ENCODE results near the gene MYOM1. TPM values are rescaled to one million over a fixed set of nuclear protein-coding genes. Genes with fewer than 3 reads are reported as not detected.

MYOM1 gene
- total RNA-seq, 1 donor from 2014 or later: 2.4 TPM

- Mint-ChIP-seq H3K4me1 (ENCODE audit: low read depth) (no peaks in the 10 kb centered on the region), H3K27me3 (ENCODE audit: low read depth) (peaks cover 3% of the 10 kb centered on the region), H3K36me3 (ENCODE audit: low read depth) (no peaks in the 10 kb centered on the region), H3K4me3 (ENCODE audit: low read depth) (no peak overlapping the region), H3K27ac (no peak overlapping the region), H3K9me3 (no peaks in the 10 kb centered on the region)
- DNase-seq (ENCODE audit: low spot score): no peak
- intact Hi-C loops (cut with micrococcal nuclease): no loop called here
Observed at GRCh38 chr18:3103576-3103975, 116.2 kb downstream of the MYOM1 start.

GRCh38 chr18:3102983-3103382, 116.8 kb downstream of the MYOM1 start:
- no peak overlapping the region for H3K27ac Mint-ChIP-seq
- H3K4me3 Mint-ChIP-seq (ENCODE audit: low read depth): no peak overlapping the region
- no peak for DNase-seq (ENCODE audit: low spot score)
- H3K27me3 Mint-ChIP-seq (ENCODE audit: low read depth): peaks cover 3% of the 10 kb centered on the region
- H3K4me1 Mint-ChIP-seq (ENCODE audit: low read depth): peaks cover under 1% of the 10 kb centered on the region
- no peaks in the 10 kb centered on the region for H3K9me3 Mint-ChIP-seq
- no peaks in the 10 kb centered on the region for H3K36me3 Mint-ChIP-seq (ENCODE audit: low read depth)
- intact Hi-C loops (cut with micrococcal nuclease): no loop called here

- intact Hi-C loops (cut with micrococcal nuclease): no loop called here
- no peaks in the 10 kb centered on the region for H3K36me3 Mint-ChIP-seq (ENCODE audit: low read depth)
- no peaks in the 10 kb centered on the region for H3K9me3 Mint-ChIP-seq
- no peaks in the 10 kb centered on the region for H3K27me3 Mint-ChIP-seq (ENCODE audit: low read depth)
- no peak for DNase-seq (ENCODE audit: low spot score)
- H3K27ac Mint-ChIP-seq: no peak overlapping the region
- no peak overlapping the region for H3K4me3 Mint-ChIP-seq (ENCODE audit: low read depth)
- peaks cover 16% of the 10 kb centered on the region for H3K4me1 Mint-ChIP-seq (ENCODE audit: low read depth)
Observed at GRCh38 chr18:3100498-3101132, 119.2 kb downstream of the MYOM1 start.

GRCh38 chr18:3099327-3099726, 120.4 kb downstream of the MYOM1 start:
- Mint-ChIP-seq H3K36me3 (ENCODE audit: low read depth) (no peaks in the 10 kb centered on the region), H3K27ac (no peak overlapping the region), H3K4me3 (ENCODE audit: low read depth) (no peak overlapping the region), H3K4me1 (ENCODE audit: low read depth) (peaks cover 17% of the 10 kb centered on the region), H3K27me3 (ENCODE audit: low read depth) (no peaks in the 10 kb centered on the region), H3K9me3 (no peaks in the 10 kb centered on the region)
- intact Hi-C loops (cut with micrococcal nuclease): no loop called here
- DNase-seq (ENCODE audit: low spot score): no peak

GRCh38 chr18:3097082-3097481, 122.7 kb downstream of the MYOM1 start:
- no peak for DNase-seq (ENCODE audit: low spot score)
- intact Hi-C loops (cut with micrococcal nuclease): no loop called here
- Mint-ChIP-seq H3K36me3 (ENCODE audit: low read depth) (no peaks in the 10 kb centered on the region), H3K4me1 (ENCODE audit: low read depth) (peaks cover 17% of the 10 kb centered on the region), H3K9me3 (no peaks in the 10 kb centered on the region), H3K27me3 (ENCODE audit: low read depth) (no peaks in the 10 kb centered on the region), H3K4me3 (ENCODE audit: low read depth) (no peak overlapping the region), H3K27ac (no peak overlapping the region)

- H3K36me3 Mint-ChIP-seq (ENCODE audit: low read depth): no peaks in the 10 kb centered on the region
- peaks cover 17% of the 10 kb centered on the region for H3K4me1 Mint-ChIP-seq (ENCODE audit: low read depth)
- no peaks in the 10 kb centered on the region for H3K9me3 Mint-ChIP-seq
- H3K27me3 Mint-ChIP-seq (ENCODE audit: low read depth): no peaks in the 10 kb centered on the region
- DNase-seq (ENCODE audit: low spot score): no peak
- H3K27ac Mint-ChIP-seq: no peak overlapping the region
- H3K4me3 Mint-ChIP-seq (ENCODE audit: low read depth): no peak overlapping the region
- intact Hi-C loops (cut with micrococcal nuclease): no loop called here
Observed at GRCh38 chr18:3095921-3096320, 123.8 kb downstream of the MYOM1 start.

GRCh38 chr18:3094338-3094684, 125.5 kb downstream of the MYOM1 start:
- H3K4me1 Mint-ChIP-seq (ENCODE audit: low read depth): peaks cover 17% of the 10 kb centered on the region
- H3K27ac Mint-ChIP-seq: no peak overlapping the region
- intact Hi-C loops (cut with micrococcal nuclease): no loop called here
- no peak for DNase-seq (ENCODE audit: low spot score)
- H3K9me3 Mint-ChIP-seq: no peaks in the 10 kb centered on the region
- H3K36me3 Mint-ChIP-seq (ENCODE audit: low read depth): no peaks in the 10 kb centered on the region
- no peak overlapping the region for H3K4me3 Mint-ChIP-seq (ENCODE audit: low read depth)
- H3K27me3 Mint-ChIP-seq (ENCODE audit: low read depth): no peaks in the 10 kb centered on the region

- no peaks in the 10 kb centered on the region for H3K36me3 Mint-ChIP-seq (ENCODE audit: low read depth)
- H3K27ac Mint-ChIP-seq: no peak overlapping the region
- H3K4me1 Mint-ChIP-seq (ENCODE audit: low read depth): peaks cover 20% of the 10 kb centered on the region
- DNase-seq (ENCODE audit: low spot score): no peak
- H3K9me3 Mint-ChIP-seq: no peaks in the 10 kb centered on the region
- H3K4me3 Mint-ChIP-seq (ENCODE audit: low read depth): no peak overlapping the region
- intact Hi-C loops (cut with micrococcal nuclease): no loop called here
- H3K27me3 Mint-ChIP-seq (ENCODE audit: low read depth): no peaks in the 10 kb centered on the region
Observed at GRCh38 chr18:3093624-3094337, 126.0 kb downstream of the MYOM1 start.

- H3K9me3 Mint-ChIP-seq: no peaks in the 10 kb centered on the region
- H3K4me1 Mint-ChIP-seq (ENCODE audit: low read depth): peaks cover 26% of the 10 kb centered on the region
- no peaks in the 10 kb centered on the region for H3K36me3 Mint-ChIP-seq (ENCODE audit: low read depth)
- H3K4me3 Mint-ChIP-seq (ENCODE audit: low read depth): no peak overlapping the region
- no peak overlapping the region for H3K27ac Mint-ChIP-seq
- no peaks in the 10 kb centered on the region for H3K27me3 Mint-ChIP-seq (ENCODE audit: low read depth)
- intact Hi-C loops (cut with micrococcal nuclease): no loop called here
- no peak for DNase-seq (ENCODE audit: low spot score)
Observed at GRCh38 chr18:3092727-3093126, 127.0 kb downstream of the MYOM1 start.

GRCh38 chr18:3089579-3089978, 130.2 kb downstream of the MYOM1 start:
- Mint-ChIP-seq H3K9me3 (no peaks in the 10 kb centered on the region), H3K4me1 (ENCODE audit: low read depth) (peaks cover 18% of the 10 kb centered on the region), H3K27me3 (ENCODE audit: low read depth) (no peaks in the 10 kb centered on the region), H3K27ac (no peak overlapping the region), H3K36me3 (ENCODE audit: low read depth) (no peaks in the 10 kb centered on the region), H3K4me3 (ENCODE audit: low read depth) (no peak overlapping the region)
- intact Hi-C loops (cut with micrococcal nuclease): no loop called here
- no peak for DNase-seq (ENCODE audit: low spot score)

GRCh38 chr18:3088449-3088848, 131.3 kb downstream of the MYOM1 start:
- Mint-ChIP-seq H3K27ac (no peak overlapping the region), H3K27me3 (ENCODE audit: low read depth) (no peaks in the 10 kb centered on the region), H3K36me3 (ENCODE audit: low read depth) (no peaks in the 10 kb centered on the region), H3K9me3 (no peaks in the 10 kb centered on the region), H3K4me3 (ENCODE audit: low read depth) (no peak overlapping the region), H3K4me1 (ENCODE audit: low read depth) (peaks cover 18% of the 10 kb centered on the region)
- no peak for DNase-seq (ENCODE audit: low spot score)
- intact Hi-C loops (cut with micrococcal nuclease): no loop called here

GRCh38 chr18:3086871-3087270, 132.9 kb downstream of the MYOM1 start:
- intact Hi-C loops (cut with micrococcal nuclease): no loop called here
- H3K4me1 Mint-ChIP-seq (ENCODE audit: low read depth): peaks cover 18% of the 10 kb centered on the region
- no peak overlapping the region for H3K27ac Mint-ChIP-seq
- H3K36me3 Mint-ChIP-seq (ENCODE audit: low read depth): no peaks in the 10 kb centered on the region
- DNase-seq (ENCODE audit: low spot score): no peak
- H3K27me3 Mint-ChIP-seq (ENCODE audit: low read depth): no peaks in the 10 kb centered on the region
- H3K9me3 Mint-ChIP-seq: no peaks in the 10 kb centered on the region
- H3K4me3 Mint-ChIP-seq (ENCODE audit: low read depth): no peak overlapping the region

- H3K27ac Mint-ChIP-seq: no peak overlapping the region
- no peak overlapping the region for H3K4me3 Mint-ChIP-seq (ENCODE audit: low read depth)
- H3K27me3 Mint-ChIP-seq (ENCODE audit: low read depth): no peaks in the 10 kb centered on the region
- peaks cover 18% of the 10 kb centered on the region for H3K4me1 Mint-ChIP-seq (ENCODE audit: low read depth)
- no peaks in the 10 kb centered on the region for H3K9me3 Mint-ChIP-seq
- H3K36me3 Mint-ChIP-seq (ENCODE audit: low read depth): no peaks in the 10 kb centered on the region
- DNase-seq (ENCODE audit: low spot score): no peak
- intact Hi-C loops (cut with micrococcal nuclease): no loop called here
Observed at GRCh38 chr18:3085612-3086011, 134.2 kb downstream of the MYOM1 start.

All from activated T-helper 2 cell treated with anti-CD3 and anti-CD28 coated beads, Interferon-gamma antibody, Interleukin-2, Interleukin-4, amounts not matched to agents 10 μg/mL and 5 μg/mL and 100 μg/mL, durations not matched to agents 14 hours and 24 hours and 36 hours (primary cell).